SK-N-MC (cell line): ENCODE data around the gene LRRC36.

Source experiments
- EZH2 ChIP-seq: fragments of 200-600 bp; sonication (generic); IDR thresholded peaks from one replicate; pipeline ENCODE4 v1.6.1; 2017; ENCODE audit warnings: antibody characterized with exemption
- POLR2AphosphoS5 ChIP-seq: IDR thresholded peaks from 2 replicates; pipeline ENCODE4 v1.6.1; 2012; ENCODE audit warnings: mild to moderate bottlenecking, low read depth, low read length, borderline replicate concordance

- TF ChIP-seq EZH2: no peak
- no peak for TF ChIP-seq POLR2AphosphoS5
These were observed 25.4 kb upstream of the LRRC36 start for GRCh38 chr16:67301080-67301782.
